Ureter (tissue), 1 donor: ENCODE results near the gene PRAMEF2. TPM values are rescaled to one million over a fixed set of nuclear protein-coding genes. Genes with fewer than 3 reads are reported as not detected.
"Not testable (repeated sequence)": the region's sequence is repeated elsewhere in the genome, so short reads cannot be mapped to it uniquely, and the experiment has no call there.

Experiments used
- DNase-seq: peaks from one replicate; pipeline ENCODE4 v3.0.0-alpha.2; 2020; ENCODE audit warnings: low spot score
- total RNA-seq: library from RNA; stranded (reverse); gene quantifications from one replicate; pipeline ENCODE4 v1.2.4, GENCODE V29; 2023
- donor health status: DM: yes; HTN: yes; CAD: no.

The PRAMEF2 gene
- total RNA-seq: not detected

- DNase-seq: not testable (repeated sequence)
These were observed at the start of gene PRAMEF2 for GRCh38 chr1:12856786-12857185. Gene PRAMEF2 (plus strand): TSS chr1:12857086. CDS start chr1:12859010, 1,924 bp downstream.

GRCh38 chr1:12809933-12810332 lies 47.0 kb upstream of the PRAMEF2 start:
- DNase-seq: no peak

GRCh38 chr1:12810691-12811408 lies 46.0 kb upstream of the PRAMEF2 start:
- DNase-seq: no peak

GRCh38 chr1:12811409-12811784 lies 45.5 kb upstream of the PRAMEF2 start:
- DNase-seq: no peak

GRCh38 chr1:12819061-12819460 lies 37.8 kb upstream of the PRAMEF2 start:
- not testable (repeated sequence) for DNase-seq

- not testable (repeated sequence) for DNase-seq
These were observed 25.6 kb upstream of the PRAMEF2 start, which contains the start of gene PRAMEF11 for GRCh38 chr1:12831310-12831709. Gene PRAMEF11 (minus strand): TSS chr1:12831410. CDS start chr1:12828789, 2,621 bp downstream.

- DNase-seq: not testable (repeated sequence)
These were observed 23.6 kb upstream of the PRAMEF2 start for GRCh38 chr1:12833251-12833650.

- not testable (repeated sequence) for DNase-seq
These were observed 8.3 kb upstream of the PRAMEF2 start, which contains the start of gene HNRNPCL1 for GRCh38 chr1:12848620-12849019. Gene HNRNPCL1 (minus strand): TSS chr1:12848720. CDS start chr1:12848289, 431 bp downstream.

GRCh38 chr1:12851779-12852178 lies 5.1 kb upstream of the PRAMEF2 start:
- no peak for DNase-seq

- not testable (repeated sequence) for DNase-seq
These were observed 6.4 kb downstream of the PRAMEF2 start for GRCh38 chr1:12863131-12863880.

GRCh38 chr1:12878453-12878852 lies 21.6 kb downstream of the PRAMEF2 start:
- not testable (repeated sequence) for DNase-seq

GRCh38 chr1:12886101-12886500 lies 29.2 kb downstream of the PRAMEF2 start, which contains the start of gene PRAMEF4:
Gene PRAMEF4 (minus strand): TSS chr1:12886201. CDS start chr1:12883394, 2,807 bp downstream.
- DNase-seq: not testable (repeated sequence)

- DNase-seq: not testable (repeated sequence)
These were observed 41.3 kb downstream of the PRAMEF2 start, which contains the start of gene PRAMEF10 for GRCh38 chr1:12898170-12898569. Gene PRAMEF10 (minus strand): TSS chr1:12898270. CDS start chr1:12895847, 2,423 bp downstream.

- not testable (repeated sequence) for DNase-seq
These were observed 42.3 kb downstream of the PRAMEF2 start for GRCh38 chr1:12899186-12899585.

- DNase-seq: not testable (repeated sequence)
These were observed 47.1 kb downstream of the PRAMEF2 start for GRCh38 chr1:12903793-12904572.

Other genes with a start within 250 kb of the PRAMEF2 start
- gene DHRS3, start 238.9 kb upstream of the PRAMEF2 start, total RNA-seq: 237 TPM
- not detected for gene AADACL4, start 213.0 kb upstream of the PRAMEF2 start, total RNA-seq
- gene AADACL3, start 141.0 kb upstream of the PRAMEF2 start, total RNA-seq: not detected
- not detected for gene CFAP107, start 110.9 kb upstream of the PRAMEF2 start, total RNA-seq
- not detected for gene PRAMEF12, start 83.3 kb upstream of the PRAMEF2 start, total RNA-seq
- gene PRAMEF1, start 65.7 kb upstream of the PRAMEF2 start, total RNA-seq: not detected
- gene PRAMEF11, start 25.7 kb upstream of the PRAMEF2 start, total RNA-seq: not detected
- gene HNRNPCL1, start 8.4 kb upstream of the PRAMEF2 start, total RNA-seq: not detected
- gene PRAMEF4, start 29.1 kb downstream of the PRAMEF2 start, total RNA-seq: not detected
- not detected for gene PRAMEF10, start 41.2 kb downstream of the PRAMEF2 start, total RNA-seq
- gene PRAMEF7, start 59.5 kb downstream of the PRAMEF2 start, total RNA-seq: not detected
- gene PRAMEF6, start 90.5 kb downstream of the PRAMEF2 start, total RNA-seq: not detected
- gene PRAMEF27, start 199.5 kb downstream of the PRAMEF2 start, total RNA-seq: not detected
- gene HNRNPCL3, start 203.7 kb downstream of the PRAMEF2 start, total RNA-seq: not detected
- not detected for gene PRAMEF25, start 213.7 kb downstream of the PRAMEF2 start, total RNA-seq